ENCODE results near the gene CCL19.

DNA sequence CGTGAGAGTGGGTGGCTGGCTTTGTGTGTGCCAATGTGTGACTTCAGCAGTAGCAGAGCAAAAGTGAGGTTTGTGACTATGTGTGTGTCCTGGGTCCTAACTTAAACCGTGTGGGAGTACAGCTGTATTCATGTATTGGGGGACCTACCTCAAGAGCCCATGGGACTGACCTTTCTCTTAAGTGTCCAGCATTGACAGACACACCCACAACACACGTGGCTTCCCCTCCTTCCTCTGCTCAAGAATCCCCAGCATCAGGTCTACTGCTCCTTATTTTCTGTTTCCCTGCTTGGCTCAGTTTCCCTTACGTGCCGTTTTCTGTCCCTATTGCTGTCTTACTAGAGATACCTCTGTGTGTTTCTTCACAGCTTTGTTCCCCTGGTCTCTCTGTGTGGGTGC lies 38.5 kb downstream of the CCL19 start:
- TF ChIP-seq, protein P1, sequence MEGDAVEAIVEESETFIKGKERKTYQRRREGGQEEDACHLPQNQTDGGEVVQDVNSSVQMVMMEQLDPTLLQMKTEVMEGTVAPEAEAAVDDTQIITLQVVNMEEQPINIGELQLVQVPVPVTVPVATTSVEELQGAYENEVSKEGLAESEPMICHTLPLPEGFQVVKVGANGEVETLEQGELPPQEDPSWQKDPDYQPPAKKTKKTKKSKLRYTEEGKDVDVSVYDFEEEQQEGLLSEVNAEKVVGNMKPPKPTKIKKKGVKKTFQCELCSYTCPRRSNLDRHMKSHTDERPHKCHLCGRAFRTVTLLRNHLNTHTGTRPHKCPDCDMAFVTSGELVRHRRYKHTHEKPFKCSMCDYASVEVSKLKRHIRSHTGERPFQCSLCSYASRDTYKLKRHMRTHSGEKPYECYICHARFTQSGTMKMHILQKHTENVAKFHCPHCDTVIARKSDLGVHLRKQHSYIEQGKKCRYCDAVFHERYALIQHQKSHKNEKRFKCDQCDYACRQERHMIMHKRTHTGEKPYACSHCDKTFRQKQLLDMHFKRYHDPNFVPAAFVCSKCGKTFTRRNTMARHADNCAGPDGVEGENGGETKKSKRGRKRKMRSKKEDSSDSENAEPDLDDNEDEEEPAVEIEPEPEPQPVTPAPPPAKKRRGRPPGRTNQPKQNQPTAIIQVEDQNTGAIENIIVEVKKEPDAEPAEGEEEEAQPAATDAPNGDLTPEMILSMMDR (IDR thresholded peaks at IDR 0.05): no peak
- TF ChIP-seq, protein P2, sequence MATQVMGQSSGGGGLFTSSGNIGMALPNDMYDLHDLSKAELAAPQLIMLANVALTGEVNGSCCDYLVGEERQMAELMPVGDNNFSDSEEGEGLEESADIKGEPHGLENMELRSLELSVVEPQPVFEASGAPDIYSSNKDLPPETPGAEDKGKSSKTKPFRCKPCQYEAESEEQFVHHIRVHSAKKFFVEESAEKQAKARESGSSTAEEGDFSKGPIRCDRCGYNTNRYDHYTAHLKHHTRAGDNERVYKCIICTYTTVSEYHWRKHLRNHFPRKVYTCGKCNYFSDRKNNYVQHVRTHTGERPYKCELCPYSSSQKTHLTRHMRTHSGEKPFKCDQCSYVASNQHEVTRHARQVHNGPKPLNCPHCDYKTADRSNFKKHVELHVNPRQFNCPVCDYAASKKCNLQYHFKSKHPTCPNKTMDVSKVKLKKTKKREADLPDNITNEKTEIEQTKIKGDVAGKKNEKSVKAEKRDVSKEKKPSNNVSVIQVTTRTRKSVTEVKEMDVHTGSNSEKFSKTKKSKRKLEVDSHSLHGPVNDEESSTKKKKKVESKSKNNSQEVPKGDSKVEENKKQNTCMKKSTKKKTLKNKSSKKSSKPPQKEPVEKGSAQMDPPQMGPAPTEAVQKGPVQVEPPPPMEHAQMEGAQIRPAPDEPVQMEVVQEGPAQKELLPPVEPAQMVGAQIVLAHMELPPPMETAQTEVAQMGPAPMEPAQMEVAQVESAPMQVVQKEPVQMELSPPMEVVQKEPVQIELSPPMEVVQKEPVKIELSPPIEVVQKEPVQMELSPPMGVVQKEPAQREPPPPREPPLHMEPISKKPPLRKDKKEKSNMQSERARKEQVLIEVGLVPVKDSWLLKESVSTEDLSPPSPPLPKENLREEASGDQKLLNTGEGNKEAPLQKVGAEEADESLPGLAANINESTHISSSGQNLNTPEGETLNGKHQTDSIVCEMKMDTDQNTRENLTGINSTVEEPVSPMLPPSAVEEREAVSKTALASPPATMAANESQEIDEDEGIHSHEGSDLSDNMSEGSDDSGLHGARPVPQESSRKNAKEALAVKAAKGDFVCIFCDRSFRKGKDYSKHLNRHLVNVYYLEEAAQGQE (IDR thresholded peaks at IDR 0.05; ENCODE audit: insufficient read depth in 1 of 2, low read depth in 2 of 2, low read length in 1 of 2): no peak
- TF ChIP-seq POLR2AphosphoS5 (IDR thresholded peaks at IDR 0.05; ENCODE audit: low read depth, low read length): no peak
- no peak for TF ChIP-seq SIN3A (IDR thresholded peaks at IDR 0.05; ENCODE audit: borderline replicate concordance, insufficient read depth, low read depth, low read length)

All from Panc1 (cell line).